VCaP (cell line): ENCODE results near the gene CDH7.

ENCODE experiments used
- H3K27ac ChIP-seq: fragments of 450-650 bp; 2 replicates; pipeline ENCODE4 v1.5.1; 2017
- TF ChIP-seq, protein P1 (sequence below): fragments of 450-650 bp; conservative IDR thresholded peaks from 2 replicates; pipeline ENCODE4 v1.5.1; 2017; ENCODE audit warnings: mild to moderate bottlenecking, moderate library complexity

Gene CDH7

DNA sequence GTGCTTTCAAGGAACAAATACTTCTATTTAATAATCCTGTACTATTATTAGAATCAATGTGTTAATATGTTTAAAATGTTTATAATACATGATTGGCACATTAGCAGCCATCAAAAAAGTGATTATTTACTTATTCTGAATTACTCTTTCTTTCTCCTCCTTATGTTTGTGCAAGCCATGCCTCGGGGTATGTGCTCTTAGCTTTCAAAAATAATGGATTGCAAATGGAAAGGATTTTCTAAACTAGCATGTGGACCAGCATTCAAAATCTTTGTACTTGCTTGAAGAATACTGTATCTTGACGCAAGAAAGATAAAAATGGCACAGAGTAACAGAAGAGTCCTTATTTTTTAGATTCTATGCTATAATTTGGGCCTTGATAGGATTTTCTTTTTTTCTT is 156.5 kb downstream of the CDH7 start:
- H3K27ac ChIP-seq: peak overlapping the region; percentile 94

DNA sequence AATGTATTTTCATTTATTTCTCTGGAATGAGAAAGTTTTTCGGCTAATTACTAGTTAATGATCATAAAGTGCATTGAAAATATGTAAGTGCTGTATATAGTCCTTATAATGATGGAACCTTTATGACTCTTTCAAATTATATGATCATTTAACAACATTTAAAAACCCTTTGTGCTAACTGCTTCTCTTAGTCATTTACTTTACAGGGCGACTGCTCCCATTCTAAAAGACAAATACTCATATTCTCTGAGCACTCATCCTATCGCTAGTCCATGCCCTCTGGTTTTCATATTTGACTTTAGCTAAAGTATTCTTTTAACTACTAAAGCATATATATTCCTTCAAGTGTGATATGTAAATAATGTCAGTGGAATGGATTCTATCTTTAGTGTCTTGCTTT is 168.2 kb downstream of the CDH7 start:
- TF ChIP-seq, protein P1, sequence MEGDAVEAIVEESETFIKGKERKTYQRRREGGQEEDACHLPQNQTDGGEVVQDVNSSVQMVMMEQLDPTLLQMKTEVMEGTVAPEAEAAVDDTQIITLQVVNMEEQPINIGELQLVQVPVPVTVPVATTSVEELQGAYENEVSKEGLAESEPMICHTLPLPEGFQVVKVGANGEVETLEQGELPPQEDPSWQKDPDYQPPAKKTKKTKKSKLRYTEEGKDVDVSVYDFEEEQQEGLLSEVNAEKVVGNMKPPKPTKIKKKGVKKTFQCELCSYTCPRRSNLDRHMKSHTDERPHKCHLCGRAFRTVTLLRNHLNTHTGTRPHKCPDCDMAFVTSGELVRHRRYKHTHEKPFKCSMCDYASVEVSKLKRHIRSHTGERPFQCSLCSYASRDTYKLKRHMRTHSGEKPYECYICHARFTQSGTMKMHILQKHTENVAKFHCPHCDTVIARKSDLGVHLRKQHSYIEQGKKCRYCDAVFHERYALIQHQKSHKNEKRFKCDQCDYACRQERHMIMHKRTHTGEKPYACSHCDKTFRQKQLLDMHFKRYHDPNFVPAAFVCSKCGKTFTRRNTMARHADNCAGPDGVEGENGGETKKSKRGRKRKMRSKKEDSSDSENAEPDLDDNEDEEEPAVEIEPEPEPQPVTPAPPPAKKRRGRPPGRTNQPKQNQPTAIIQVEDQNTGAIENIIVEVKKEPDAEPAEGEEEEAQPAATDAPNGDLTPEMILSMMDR: no peak
- H3K27ac ChIP-seq: peak overlapping the region; percentile 79

More for the DNA sequence above, 156.5 kb downstream of the CDH7 start:
- TF ChIP-seq, protein P1: no peak

DNA sequence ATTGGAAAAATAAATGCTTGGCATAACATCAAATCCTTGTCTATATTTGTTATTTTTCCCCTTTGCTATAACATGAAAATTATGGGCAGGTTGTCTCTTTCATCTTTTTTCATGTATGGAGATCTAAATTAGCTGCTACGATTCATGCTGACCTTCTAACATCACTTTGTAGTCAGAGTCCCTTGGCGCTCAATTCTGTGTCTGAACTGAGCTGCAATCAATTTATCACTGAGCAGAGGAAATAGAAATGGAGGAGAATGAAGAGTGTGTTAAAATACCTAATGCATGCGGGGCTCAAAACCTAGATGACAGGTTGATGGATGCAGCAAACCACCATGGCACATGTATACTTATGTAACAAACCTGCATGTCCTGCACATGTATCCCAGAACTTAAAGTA is 168.9 kb downstream of the CDH7 start:
- TF ChIP-seq, protein P1: no peak
- H3K27ac ChIP-seq: peak overlapping the region; percentile 79

DNA sequence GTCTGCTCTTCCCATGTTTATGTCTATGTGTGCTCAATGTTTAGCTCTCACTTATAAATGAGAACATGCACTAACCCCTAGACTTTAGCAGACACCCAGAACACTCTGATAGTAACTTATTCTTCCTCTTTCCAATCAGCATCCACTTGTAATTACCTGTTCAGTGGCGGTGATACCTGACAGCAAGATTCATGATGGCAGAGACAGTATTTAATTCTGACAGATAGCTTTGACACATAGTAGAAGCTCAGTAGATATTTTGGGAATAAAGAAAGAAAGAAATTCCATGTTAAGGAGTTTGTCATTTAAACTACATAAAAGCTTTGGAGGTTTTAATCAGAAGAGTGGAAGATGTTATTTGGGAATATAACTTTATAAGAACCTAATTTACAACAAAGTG is 171.3 kb downstream of the CDH7 start:
- H3K27ac ChIP-seq: no peak overlapping the region
- TF ChIP-seq, protein P1: no peak

GRCh38 chr18:65924904-65925303 is 174.1 kb downstream of the CDH7 start:
- no peak overlapping the region for H3K27ac ChIP-seq
- TF ChIP-seq, protein P1: no peak

DNA sequence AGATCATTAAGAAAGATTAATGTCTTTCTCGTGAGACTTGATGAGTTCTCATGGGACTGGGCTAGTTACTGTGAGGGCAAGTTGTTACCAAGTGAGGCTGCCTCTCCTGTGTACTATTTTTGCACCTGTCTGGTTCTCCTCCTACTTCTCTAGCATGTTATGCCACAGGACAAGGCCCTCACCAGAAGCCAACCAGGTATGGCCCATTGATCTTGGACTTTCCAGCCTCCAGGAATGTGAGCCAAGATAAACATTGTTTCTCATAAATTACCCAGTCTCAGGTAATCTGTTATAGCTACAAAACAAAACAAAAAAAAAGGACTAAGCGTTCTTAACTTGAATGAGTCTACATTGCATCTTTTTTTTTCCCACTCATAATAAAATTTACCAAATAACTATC is 184.1 kb downstream of the CDH7 start:
- peak overlapping the region; percentile 52 for H3K27ac ChIP-seq
- TF ChIP-seq, protein P1: no peak

- H3K27ac ChIP-seq: no peak overlapping the region
- TF ChIP-seq, protein P1: no peak
These were observed 185.9 kb downstream of the CDH7 start for GRCh38 chr18:65936678-65937077.

DNA sequence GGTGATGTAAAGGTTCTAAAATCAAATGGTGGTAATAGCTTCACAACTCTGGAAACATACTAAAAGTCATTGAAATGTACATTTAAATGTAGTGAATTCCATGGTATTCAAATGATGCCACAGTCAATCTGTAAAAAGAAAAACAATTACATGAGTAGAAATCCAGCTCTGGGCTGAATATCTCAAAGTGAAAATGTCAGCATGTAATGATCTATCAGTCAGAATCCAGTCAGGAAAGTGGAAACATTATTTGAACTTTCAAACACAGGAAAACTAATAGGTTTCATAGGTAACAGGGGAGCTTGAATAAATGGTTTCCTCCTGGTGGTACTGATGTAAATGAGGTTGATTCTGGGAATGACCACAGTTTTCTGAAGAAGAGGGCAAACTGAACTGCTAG is 186.4 kb downstream of the CDH7 start:
- no peak overlapping the region for H3K27ac ChIP-seq
- TF ChIP-seq, protein P1: no peak
